GM18861 (cell line): ENCODE data around the gene COL6A5.
"Not testable (repeated sequence)": the region's sequence is repeated elsewhere in the genome, so short reads cannot be mapped to it uniquely, and the experiment has no call there.

Experiments used
- ATAC-seq: cut with Tn5 transposase; IDR thresholded peaks from one replicate; pipeline ENCODE4 v1.9.1; 2021; ENCODE audit not compliant: unreplicated experiment

Gene COL6A5

DNA sequence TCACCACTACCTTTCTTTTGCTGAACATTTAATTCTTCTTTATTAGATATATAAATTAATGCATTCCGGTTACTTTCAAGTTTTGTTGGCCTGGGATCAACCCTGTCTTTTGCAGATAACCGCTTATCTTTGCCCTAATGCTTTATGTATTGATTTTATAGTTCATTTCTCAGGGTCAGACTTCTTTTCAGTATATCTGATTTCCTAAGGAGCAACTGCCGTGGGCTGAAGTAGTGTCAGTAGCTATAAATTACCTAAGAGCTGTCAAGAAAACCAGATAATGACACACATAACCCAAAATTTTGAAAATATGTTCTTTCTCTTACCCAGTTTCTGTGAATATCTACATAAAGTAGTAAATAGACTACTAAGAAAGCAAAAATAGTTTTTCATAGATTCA is 38.0 kb downstream of the COL6A5 start:
- ATAC-seq = no peak

DNA sequence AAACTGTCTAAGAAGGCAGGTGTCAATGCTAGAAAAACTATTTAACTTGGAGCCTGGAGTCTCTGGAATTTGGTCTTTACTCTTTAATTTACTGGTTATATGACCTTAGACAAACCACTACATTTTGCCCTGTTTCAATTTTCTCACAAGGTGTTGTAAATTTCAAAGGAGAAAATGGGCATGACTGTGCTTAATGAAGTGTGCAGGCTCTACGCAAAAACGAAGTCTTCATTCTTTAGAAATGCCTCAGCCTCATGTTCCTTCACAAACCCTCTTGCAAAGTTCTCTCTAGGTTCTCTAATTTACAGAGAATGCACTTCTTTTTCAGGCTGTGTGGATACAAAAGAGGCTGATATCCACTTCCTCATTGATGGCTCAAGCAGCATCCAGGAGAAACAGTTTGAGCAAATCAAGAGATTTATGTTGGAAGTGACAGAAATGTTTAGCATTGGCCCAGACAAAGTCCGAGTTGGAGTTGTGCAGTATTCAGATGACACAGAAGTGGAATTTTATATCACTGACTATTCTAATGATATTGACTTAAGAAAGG is 39.1 kb downstream of the COL6A5 start:
- ATAC-seq = no peak

DNA sequence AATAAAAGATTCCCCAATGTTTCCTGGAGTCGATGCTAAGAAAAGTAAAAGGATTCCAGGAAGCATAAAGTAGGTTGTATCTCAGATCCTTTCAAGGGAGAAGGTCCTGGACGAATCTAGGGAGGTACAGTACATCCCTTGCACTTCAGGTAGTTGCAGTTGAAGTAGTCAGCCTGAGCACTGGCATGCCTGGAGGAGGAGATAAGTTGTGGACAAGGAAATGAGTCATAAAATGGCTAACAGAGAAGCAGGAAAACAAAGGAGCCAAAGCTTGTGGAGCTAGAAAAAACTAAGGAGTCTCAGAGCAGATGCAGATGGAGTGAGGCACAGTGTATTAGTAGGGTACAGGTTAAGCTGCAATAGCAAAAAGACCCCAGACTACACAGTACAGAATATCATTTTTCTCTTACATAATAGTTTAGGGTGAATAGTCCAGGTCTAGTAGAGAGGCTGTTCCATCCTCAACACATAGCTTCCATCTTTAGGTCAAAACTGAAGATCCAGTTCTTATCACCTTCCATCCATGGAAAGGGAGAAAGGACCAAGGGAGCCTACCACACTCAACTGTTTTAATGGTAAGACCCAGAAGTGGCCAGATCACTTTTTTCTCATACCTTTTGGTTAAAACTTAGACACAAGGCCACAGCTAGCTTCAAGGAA is 41.3 kb downstream of the COL6A5 start:
- ATAC-seq = no peak

DNA sequence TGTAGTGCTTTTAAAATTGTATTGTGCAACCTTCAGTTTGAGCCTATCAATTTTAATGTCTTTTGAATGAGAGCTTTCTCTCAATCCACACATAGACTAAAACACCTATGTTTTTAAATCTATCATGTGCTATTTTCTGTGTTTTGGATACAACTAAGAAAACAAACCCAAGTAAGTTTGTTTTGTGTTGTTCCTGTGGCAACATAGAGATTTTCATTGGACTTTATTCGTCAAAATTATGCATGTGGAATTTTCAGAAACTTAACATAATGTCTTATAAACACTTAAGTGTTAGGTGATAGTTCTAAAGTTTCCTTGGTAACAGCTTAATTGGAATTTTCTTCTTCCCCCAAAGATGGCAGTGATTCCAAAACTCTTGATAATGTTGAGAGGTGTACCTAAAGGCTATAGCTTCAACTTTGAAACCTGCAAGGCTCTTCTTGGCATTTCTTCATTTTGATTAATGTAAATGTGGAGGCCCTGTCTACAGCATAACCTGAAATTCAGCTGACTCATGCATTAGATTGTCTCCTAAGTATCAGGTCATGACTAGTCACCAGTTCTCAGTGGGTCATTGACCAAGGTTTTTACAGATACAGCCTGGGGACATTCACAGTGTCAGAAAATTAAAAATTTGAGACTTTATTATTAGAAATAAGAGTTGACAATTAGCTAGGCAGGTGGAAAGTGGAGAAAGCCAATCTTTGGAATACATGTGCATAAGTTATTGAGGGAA is 44.4 kb downstream of the COL6A5 start:
- no peak for ATAC-seq

DNA sequence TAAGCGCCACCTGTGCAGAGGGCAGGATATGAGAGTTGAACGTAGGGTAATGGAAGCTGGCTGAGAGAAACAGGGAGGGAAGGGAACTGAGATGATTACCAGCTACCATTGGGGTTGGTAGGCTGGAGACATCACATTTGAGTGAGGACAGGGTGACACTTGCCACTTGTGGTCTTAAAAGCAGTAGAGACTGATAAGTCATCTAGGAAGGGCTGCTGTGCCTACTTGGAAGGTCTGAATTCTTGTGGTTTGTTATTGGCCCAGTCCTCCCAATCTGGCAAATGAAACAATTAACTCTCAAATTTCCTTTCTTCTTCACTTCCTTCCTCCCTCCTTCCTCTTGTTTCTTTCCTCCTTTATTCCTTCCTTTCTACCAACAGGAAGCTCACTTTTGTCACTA is 46.8 kb downstream of the COL6A5 start:
- ATAC-seq = no peak

DNA sequence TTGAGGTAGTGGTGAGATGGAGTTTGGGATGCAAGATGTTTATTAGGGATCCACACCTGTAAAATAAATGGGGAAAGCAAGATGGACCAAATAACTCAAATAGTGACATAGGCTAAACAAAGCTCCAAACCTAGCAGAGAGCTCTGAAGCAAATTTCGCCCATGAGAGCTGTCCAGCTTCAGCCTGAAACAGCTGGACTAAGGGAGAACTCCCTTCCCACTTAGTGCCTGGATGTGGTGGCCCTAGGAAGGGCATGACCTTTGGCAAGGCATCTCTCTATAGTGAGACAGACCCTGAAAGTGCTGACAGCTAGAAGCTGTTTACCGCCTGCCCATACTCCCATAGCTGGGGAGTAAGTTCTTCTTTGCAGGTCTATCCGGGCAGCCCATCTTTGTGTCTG is 48.1 kb downstream of the COL6A5 start:
- ATAC-seq = no peak

DNA sequence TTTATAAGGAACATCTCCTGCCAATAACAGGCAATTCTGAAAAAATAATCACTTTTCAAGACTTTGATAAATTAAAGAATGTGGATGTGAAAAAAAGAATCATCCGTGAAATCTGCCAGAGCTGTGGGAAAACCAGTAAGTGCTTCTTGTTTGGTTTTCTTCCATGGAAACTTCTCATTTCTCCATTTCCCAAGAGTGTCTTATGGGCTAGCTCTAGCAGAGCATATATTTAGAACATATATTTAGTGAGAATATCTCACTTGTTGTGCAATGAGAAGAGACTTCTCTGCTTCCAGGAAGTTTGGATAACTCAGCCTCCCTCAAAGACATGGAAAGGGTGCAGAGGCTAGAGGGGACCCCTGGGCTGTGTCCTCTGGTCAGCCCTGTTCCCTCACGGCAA is 49.9 kb downstream of the COL6A5 start:
- no peak for ATAC-seq

DNA sequence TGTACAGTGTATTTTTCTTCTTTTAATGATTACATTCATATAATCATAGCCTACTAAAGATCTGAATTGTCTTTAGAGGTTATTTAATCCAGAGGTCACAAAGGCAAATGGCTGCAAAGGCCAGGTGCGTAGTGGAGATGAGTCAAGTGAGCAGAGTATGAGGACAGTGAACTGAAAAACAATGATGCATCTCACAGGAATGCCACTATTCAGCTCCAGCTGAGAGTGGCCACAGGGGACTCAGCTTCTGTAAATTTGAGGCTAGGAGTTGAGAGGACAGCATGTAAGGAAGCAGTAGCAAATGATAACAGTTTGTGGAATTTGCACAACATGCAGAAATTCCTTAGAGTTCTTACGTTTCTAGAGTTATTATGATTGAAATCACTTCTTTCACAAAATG is 50.4 kb downstream of the COL6A5 start:
- no peak for ATAC-seq

DNA sequence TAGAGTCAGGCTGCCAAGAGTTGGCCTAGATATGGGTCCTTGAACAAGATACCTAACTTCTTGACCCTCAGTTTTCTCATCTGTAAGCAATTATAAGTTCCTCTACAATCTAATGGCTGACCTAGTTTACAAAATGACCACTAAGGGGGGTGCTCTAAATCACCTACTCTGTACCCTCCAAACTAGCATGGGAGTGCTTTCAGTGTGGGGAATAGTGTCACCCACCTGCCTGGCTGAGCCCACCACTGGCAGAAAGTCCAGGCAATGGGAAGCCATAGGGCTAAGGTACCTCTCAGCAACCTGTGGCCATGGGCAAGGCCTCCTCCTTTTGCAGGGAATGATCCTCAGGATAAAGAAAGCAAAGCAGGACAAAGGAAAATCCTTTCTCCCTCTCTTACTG is 58.9 kb downstream of the COL6A5 start:
- ATAC-seq = no peak

DNA sequence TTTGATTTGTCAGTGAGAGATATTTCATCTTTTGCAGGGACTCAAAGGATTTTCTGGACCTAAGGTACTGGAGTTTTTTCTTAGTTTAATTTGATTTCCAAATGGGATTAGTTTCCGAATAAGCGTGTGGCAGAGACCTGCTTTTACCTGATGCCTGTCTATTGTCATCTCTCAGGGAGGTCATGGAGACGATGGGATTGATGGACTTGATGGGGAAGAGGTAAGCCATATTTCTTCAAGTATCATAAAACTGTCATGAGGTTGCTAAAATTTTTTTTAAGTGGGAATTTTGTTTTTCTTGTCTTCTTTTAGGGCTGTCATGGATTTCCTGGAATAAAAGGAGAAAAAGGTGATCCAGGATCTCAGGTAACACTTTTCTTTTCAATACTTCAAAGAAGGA is 60.5 kb downstream of the COL6A5 start:
- no peak for ATAC-seq

DNA sequence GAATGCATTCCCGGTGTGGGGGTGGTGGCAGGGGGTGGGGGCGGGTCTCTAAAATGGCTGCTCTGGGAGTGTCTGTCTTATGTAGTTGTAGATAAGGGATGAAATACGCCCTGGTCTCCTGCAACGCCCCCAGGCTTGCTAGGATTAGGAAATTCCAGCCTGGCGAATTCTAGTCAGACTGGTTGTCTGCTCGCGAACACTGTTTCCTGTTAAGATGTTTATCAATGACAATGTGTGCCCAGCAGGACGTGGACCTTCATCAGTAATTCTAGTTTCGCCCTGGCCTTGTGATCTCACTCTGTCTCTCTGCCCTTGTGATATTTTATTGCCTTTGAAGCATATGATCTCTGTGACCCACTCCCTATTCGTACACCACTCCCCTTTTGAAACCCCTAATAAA is 62.8 kb downstream of the COL6A5 start:
- ATAC-seq = not testable (repeated sequence)

DNA sequence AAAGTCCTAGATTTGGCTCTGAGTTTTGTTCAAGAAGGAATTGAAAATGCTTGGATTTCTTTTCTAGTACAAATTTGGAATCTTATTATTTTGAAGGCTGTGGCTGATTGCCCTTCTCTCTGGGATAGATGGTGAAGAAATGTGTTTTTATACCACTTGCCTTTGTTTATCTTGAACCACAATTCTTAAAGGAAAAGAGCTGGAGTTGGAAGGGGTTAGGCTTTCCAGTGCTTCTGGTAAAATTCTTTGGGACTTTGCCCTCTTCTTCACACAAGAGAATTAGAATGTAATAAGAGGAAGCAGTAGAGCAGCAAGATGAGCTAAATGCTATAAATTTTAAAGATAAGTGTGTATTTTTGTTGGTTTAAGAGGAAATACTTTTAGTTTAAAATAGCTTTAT is 65.8 kb downstream of the COL6A5 start:
- ATAC-seq = no peak

DNA sequence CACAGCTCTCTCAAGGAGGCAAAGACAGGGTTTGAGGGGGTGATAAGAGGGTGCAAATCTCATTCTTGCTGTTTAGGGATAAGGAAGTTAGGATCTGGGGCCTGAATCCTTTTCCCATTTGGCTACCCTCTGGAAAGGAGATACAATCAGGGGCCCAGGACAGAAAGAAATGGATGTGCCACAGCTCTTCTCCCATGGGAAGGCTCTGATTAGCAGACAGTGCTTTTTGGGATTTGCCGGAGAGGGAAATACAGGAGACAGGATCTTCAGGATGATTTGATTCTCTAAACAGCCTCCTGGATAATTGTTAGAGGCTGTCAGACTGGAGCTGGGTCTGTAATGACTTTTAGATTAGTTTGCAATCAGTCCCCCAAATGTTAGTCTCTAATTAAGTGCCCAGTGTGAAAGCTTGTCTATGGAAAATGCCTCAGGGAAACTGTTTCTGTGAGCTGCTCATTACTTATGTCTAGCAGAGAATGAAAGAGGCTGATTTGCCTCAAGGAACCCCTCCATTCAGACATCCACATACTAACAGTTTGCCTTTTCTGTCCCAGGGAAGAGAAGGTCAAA is 67.6 kb downstream of the COL6A5 start:
- no peak for ATAC-seq

DNA sequence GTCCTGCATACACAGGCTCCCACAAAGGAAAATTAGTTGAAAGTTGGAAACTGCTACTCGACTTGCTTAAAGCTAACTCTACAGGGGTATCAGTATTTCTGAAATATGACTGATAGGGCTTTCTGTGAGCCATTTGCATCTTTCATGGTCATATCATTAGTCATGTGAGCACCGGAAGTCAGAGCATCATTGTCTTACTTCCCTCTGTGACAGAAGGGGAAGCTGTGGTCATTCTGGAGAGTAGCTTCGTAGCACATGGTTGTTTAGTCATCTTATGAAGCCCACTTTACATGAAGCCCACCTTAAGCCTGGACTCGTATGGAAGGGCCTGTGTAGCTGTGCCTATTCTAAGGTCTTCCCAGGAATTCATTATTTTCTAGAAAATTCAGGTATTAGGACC is 69.0 kb downstream of the COL6A5 start:
- ATAC-seq = no peak

DNA sequence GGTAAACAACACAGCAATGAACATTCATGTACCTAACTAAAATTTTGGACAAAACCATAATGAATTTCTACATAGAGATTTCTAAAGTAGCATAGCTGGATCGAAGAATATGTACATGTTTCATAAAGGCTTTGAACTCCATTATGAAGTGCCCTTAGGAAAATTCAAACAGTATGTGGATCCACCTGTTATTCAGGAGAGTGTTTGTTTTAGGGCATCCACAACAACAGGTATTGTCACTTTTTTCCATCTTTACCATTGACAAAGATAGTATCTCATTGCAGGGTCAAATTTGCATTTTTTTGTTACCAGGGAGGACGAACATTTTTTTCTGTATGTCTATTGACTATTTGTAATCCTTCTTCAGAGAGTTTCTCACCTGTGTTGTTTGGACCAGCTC is 75.0 kb downstream of the COL6A5 start:
- no peak for ATAC-seq

DNA sequence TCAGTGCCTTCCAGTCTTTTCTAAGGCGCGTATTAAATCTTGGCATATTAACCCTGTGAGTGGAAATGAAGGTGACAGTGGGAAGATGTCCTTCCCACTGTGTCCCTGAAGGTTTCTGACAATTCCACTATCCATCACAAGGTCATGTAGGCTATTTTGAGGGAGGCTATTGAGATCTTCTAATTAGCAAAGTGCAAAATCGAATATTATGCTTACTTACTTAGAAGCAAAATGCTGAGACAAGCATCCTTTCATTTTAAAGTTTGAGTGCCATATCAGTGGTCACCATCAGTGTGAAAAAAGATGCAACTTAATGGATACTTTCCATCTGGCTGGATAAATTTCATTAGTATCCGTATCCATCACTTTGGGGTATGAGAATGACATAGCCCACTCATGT is 77.6 kb downstream of the COL6A5 start:
- ATAC-seq = no peak

DNA sequence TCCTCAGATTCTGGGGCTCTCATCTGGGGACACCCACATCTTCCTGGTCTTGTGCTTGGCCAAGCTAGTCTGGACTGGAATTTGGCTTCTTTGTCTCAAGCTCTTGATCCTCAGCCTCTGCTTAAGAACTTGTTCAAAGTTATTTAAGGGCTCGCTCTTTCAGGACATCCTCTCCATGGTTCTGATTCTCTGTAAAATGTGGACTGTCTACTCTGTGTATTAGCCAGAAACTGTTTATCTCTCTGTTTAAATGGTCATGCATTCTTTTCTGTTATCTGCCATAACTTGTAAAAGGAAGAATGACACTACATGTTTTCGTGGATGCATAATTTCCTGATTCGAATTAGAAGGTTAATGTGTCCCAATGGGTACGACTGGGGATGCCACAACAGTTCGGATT is 79.4 kb downstream of the COL6A5 start:
- no peak for ATAC-seq

DNA sequence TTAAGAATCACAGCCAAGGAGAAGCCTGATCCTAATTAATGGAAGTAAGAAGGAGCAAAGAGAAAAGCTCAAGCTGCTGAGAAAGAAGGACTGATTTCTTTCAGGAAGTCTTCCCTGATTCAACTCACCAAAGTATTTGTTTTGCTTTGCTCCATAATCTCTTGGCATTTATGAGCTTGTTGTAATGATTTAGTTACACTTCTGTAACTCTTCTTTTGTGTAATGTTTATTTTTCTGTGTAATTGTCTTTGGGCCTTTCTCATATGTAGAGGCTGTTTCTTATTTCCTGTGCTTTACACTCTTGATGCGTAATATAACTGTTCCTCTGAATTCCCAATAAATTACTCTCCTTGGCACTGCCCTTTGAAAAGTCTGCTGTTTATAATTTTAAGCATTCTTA is 80.0 kb downstream of the COL6A5 start:
- ATAC-seq = no peak

DNA sequence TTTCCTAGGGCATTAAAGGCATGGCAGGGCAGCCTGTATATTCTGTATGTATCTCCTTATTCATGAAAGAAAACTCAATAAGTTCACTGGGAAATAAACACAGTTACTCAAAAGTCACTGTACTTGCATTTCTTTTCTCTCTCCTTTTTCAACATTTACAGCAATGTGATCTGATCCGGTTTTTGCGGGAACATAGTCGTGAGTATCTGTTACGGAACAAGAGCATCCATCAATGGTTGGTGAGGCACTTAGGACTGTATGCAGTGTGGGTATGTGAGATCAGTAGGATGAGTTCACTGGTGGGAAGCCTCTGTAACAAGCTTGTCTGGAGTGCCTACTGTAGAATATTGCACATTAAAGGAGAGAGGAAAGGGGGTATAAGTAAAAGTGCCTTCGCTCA is 80.7 kb downstream of the COL6A5 start:
- no peak for ATAC-seq

DNA sequence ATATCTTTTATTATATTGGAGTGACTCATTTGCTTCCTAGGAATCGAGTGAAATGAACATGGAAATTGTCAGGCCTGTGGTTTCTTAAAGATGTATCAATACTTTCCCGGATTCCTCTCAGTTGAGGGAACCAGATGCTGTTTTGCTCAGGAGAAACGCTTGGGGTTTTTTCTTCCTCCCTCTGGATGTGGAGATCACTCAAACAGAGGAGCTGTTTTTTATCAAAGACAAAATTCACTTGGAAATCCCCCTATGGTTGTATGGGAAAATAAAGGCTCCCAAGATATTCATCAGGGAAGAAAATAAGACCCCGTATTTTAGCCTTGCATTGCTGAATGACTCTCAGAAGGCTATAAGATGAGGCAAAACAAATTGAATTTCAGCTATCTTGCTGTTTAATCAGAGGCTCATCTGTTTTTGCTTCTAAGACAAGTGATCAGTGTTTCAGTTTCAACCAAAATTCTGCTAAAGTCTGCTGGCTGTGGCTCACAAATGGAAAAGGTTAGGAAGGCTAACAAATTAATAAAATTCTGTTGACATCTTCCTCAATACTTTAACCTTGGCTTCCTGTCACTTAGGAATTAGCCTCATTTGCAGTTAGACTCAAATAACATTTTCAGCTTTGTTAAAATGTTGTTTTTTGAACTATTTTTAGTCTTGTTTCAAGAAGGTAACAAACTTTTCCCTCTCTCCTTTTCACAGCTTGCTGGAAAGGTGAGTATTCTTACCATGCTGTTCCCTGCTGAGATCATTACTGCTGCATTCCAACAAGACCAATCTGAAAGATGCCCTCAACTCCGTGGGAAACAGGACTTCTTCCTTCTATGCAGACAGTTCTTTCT is 83.6 kb downstream of the COL6A5 start:
- ATAC-seq = no peak

DNA sequence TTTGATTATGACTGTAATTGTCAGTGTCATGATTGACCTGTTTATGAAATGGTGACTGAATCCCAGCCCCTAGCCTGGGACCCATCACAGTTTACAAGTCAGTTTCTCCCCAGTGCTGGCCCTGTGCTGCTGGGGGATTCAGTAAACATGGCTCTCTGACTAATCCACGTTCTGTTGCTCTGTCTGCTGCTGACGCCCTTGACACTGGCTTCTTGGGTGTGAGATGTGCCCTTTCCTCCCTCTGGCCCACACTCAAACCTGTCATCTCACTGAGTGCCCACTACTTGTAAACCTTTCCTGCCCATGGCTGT is 84.2 kb downstream of the COL6A5 start:
- ATAC-seq = no peak

DNA sequence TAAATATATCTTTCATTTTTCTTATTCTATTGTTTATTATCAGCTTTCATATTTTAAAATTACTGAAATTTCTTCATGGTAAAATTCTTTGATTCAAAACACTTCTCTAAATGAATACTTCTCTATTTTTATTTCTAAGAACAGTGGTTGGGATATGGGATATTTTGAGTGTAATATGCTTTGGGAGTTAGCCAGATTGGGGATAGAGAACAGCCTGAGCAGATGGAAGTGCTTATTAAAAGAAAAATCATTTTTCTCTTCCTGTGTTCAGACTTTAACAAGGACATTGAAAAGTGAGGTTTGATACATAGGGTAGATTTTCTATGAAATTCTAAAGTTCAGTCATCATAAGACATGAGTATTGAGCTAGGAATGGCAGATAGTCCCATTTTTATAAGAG is 84.8 kb downstream of the COL6A5 start:
- ATAC-seq = no peak
